Caco-2 (cell line): ENCODE measurements around the gene AGFG2. TPM values are rescaled to one million over a fixed set of nuclear protein-coding genes. Genes with fewer than 3 reads are reported as not detected.

ENCODE experiments used
- Bru-seq: library from RNA; stranded (reverse); fragments of 400-500 nt; gene quantifications from one replicate; lab custom pipeline; 2021; lab: Mats Ljungman, UMichigan
- BruChase-seq, 2 experiments: library from RNA; stranded (reverse); fragments of 400-500 nt; gene quantifications; one replicate each; lab custom pipeline; 2021; lab: Mats Ljungman, UMichigan
- BruUV-seq: library from RNA; stranded (reverse); fragments of 400-500 nt; replicated peaks from 2 replicates; lab custom pipeline; 2021; lab: Mats Ljungman, UMichigan
- CTCF ChIA-PET: fragments of 300-600 bp; sonication (Branson Sonifier 250); formaldehyde crosslinking; loops from one replicate; lab custom pipeline; 2022; ENCODE audit warnings: antibody characterized with exemption; lab: Charles Lee
- POLR2A ChIA-PET: fragments of 300-600 bp; sonication (Branson Sonifier 250); formaldehyde crosslinking; loops from one replicate; lab custom pipeline; 2022; ENCODE audit warnings: antibody characterized with exemption; lab: Charles Lee
- DNase-seq, 2 experiments: peaks; one replicate each; pipeline versions ENCODE4 v3.0.0 to v3.0.0-alpha.2; 2020 to 2022
- H3K27me3 ChIP-seq: replicated peaks from 2 replicates; pipeline ENCODE4 v1.6.0; 2011; ENCODE audit warnings: low read length; ENCODE audit not compliant: control insufficient read depth, insufficient read depth
- H3K36me3 ChIP-seq: 2 replicates; pipeline ENCODE4 v1.5.1; 2011; ENCODE audit warnings: low read length; ENCODE audit not compliant: control insufficient read depth, insufficient read depth
- H3K4me1 ChIP-seq: fragments of 250-450 bp; sonication (Bioruptor Pico); 2 replicates; pipeline ENCODE4 v1.5.1; 2020; ENCODE audit warnings: mild to moderate bottlenecking
- H3K4me3 ChIP-seq: 2 replicates; pipeline ENCODE4 v1.5.1; 2011; ENCODE audit warnings: low read depth, mild to moderate bottlenecking, control low read depth, low read length
- H3K9me3 ChIP-seq: fragments of 250-450 bp; sonication (Bioruptor Pico); 2 replicates; pipeline ENCODE4 v1.5.1; 2020; ENCODE audit warnings: mild to moderate bottlenecking, moderate library complexity
- H3K27ac Mint-ChIP-seq: one replicate; pipeline ENCODE4 v1.8.0; 2022; ENCODE audit warnings: mixed read lengths; ENCODE audit not compliant: unreplicated experiment
- H3K27me3 Mint-ChIP-seq: one replicate; pipeline ENCODE4 v1.8.0; 2022; ENCODE audit warnings: mixed read lengths; ENCODE audit not compliant: insufficient read depth, unreplicated experiment
- H3K36me3 Mint-ChIP-seq: one replicate; pipeline ENCODE4 v1.8.0; 2022; ENCODE audit warnings: mild to moderate bottlenecking, mixed read lengths; ENCODE audit not compliant: insufficient read depth, unreplicated experiment
- H3K4me1 Mint-ChIP-seq: one replicate; pipeline ENCODE4 v1.8.0; 2022; ENCODE audit warnings: low read depth, mixed read lengths; ENCODE audit not compliant: unreplicated experiment
- H3K4me3 Mint-ChIP-seq: one replicate; pipeline ENCODE4 v1.8.0; 2022; ENCODE audit warnings: mild to moderate bottlenecking, moderate library complexity, mixed read lengths; ENCODE audit not compliant: unreplicated experiment
- H3K9me3 Mint-ChIP-seq: one replicate; pipeline ENCODE4 v1.8.0; 2022; ENCODE audit warnings: mixed read lengths; ENCODE audit not compliant: unreplicated experiment
- intact Hi-C: fragments of 100-400 bp; cut with micrococcal nuclease; formaldehyde crosslinking; loops from one replicate; pipeline ENCODE4 v1.10.0; 2022; ENCODE audit not compliant: unreplicated experiment
- long read RNA-seq: library from polyadenylated mRNA; stranded (forward); transcript quantifications from one replicate; pipeline ENCODE4 v2.0.0, GENCODE V29; 2022
- total RNA-seq: library from RNA; stranded (reverse); gene quantifications from 2 replicates; pipeline ENCODE4 v1.2.3, GENCODE V29; 2022
- TF ChIP-seq, protein P1 (sequence below), 2 experiments: fragments of 200-600 bp in 1 of 2; IDR thresholded peaks; 1 replicate in 1 of 2; 2 replicates in 1 of 2; pipeline versions ENCODE4 v1.5.1 to v1.8.0; 2011 to 2022; ENCODE audit warnings: antibody characterized with exemption in 1 of 2, control low read depth in 1 of 2, inconsistent platforms in 1 of 2, low read depth in 1 of 2, low read length in 1 of 2, mild to moderate bottlenecking in 1 of 2, moderate library complexity in 1 of 2; ENCODE audit not compliant: insufficient read depth in 1 of 2, severe bottlenecking in 1 of 2, unreplicated experiment in 1 of 2

The AGFG2 gene, protein sequence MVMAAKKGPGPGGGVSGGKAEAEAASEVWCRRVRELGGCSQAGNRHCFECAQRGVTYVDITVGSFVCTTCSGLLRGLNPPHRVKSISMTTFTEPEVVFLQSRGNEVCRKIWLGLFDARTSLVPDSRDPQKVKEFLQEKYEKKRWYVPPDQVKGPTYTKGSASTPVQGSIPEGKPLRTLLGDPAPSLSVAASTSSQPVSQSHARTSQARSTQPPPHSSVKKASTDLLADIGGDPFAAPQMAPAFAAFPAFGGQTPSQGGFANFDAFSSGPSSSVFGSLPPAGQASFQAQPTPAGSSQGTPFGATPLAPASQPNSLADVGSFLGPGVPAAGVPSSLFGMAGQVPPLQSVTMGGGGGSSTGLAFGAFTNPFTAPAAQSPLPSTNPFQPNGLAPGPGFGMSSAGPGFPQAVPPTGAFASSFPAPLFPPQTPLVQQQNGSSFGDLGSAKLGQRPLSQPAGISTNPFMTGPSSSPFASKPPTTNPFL
- total RNA-seq (58.5 and 60.7 TPM in 2 replicates), Bru-seq, nascent RNA (percentile 73 among the genes with signal in this experiment), BruChase-seq, experiment 1, labeled RNA remaining after a 2-hour chase (percentile 86 among the genes with signal in this experiment), BruChase-seq, experiment 2, labeled RNA remaining after a 6-hour chase (percentile 84 among the genes with signal in this experiment)
- long read RNA-seq, full-length matches to known transcripts: 15 of 37 reads
- long read RNA-seq, partial matches to known transcripts: 11 of 37 reads
- long read RNA-seq, other reads (novel, unspliced or antisense): 11 of 37 reads

DNA sequence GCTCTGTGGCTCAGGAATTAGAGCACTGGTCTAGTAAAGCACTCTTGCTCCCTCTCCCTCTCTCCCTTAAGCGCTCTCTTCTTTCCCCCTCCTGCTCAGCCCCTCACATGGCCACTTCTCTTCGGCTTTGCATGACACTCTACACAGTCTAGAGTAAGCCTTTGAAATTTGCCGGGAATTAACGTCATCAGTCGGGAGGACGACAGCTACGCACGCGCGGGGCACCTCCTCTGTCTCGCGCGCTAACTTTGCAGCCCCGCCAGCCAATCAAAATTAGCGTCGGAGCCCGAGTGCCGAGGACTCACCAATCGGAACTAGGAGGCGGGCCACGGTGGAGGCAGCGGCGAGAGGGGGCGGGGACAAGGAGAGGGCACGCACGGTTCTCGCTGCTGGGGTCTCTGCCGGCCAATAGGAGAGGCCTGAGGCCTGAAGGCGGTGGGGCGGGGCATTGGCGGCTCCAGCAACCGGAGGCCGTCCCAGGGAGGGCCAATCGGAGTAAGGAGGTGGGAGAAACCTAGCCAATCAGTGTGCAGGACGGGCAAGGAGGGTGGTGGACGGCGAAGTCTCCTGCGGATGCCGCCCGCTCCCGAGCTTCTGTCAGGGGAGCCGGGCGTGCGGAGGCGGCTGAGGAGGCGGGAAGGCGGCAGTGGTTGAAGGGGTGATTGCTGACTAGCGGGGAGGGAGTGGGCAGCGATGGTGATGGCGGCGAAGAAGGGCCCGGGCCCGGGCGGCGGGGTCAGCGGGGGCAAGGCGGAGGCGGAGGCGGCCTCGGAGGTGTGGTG, at the start of gene AGFG2:
TSS of gene AGFG2 (plus strand) at position 550 of the 782 bp plus-strand sequence. CDS start at position 694, 144 bp downstream.
- POLR2A ChIA-PET: interaction anchor here (0.5 to 2.4 kb wide), 7 partner anchors 16 to 167 kb away, joined by 3 to 27 read pairs (median 4); partner anchors contain the start of genes FBXO24, LRCH4, MEPCE and MOSPD3
- peak within 1 kb of the TSS; percentile 72 for H3K27ac Mint-ChIP-seq
- Histone ChIP-seq H3K4me1 (peaks cover 37% of the 10 kb centered on the region), H3K27me3 (no peaks in the 10 kb centered on the region), H3K4me3 (peak within 1 kb of the TSS; percentile 89), H3K36me3 (no peaks in the 10 kb centered on the region), H3K9me3 (no peaks in the 10 kb centered on the region)
- peaks cover 27% of the 10 kb centered on the region for H3K36me3 Mint-ChIP-seq
- H3K9me3 Mint-ChIP-seq: no peaks in the 10 kb centered on the region
- CTCF ChIA-PET: interaction anchor here (0.6 to 2.1 kb wide), 8 partner anchors 10 to 268 kb away, joined by 3 to 17 read pairs (median 4); partner anchors contain the start of gene PPP1R35
- H3K4me1 Mint-ChIP-seq: peaks cover 22% of the 10 kb centered on the region
- BruUV-seq: no TSS peak
- H3K4me3 Mint-ChIP-seq: peak within 1 kb of the TSS; percentile 87
- TF ChIP-seq, protein P1, sequence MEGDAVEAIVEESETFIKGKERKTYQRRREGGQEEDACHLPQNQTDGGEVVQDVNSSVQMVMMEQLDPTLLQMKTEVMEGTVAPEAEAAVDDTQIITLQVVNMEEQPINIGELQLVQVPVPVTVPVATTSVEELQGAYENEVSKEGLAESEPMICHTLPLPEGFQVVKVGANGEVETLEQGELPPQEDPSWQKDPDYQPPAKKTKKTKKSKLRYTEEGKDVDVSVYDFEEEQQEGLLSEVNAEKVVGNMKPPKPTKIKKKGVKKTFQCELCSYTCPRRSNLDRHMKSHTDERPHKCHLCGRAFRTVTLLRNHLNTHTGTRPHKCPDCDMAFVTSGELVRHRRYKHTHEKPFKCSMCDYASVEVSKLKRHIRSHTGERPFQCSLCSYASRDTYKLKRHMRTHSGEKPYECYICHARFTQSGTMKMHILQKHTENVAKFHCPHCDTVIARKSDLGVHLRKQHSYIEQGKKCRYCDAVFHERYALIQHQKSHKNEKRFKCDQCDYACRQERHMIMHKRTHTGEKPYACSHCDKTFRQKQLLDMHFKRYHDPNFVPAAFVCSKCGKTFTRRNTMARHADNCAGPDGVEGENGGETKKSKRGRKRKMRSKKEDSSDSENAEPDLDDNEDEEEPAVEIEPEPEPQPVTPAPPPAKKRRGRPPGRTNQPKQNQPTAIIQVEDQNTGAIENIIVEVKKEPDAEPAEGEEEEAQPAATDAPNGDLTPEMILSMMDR (IDR thresholded peaks at IDR 0.05; ENCODE audit: insufficient read depth in 1 of 2, low read depth in 1 of 2, low read length in 1 of 2, severe bottlenecking in 1 of 2, unreplicated experiment in 1 of 2): no peak
- peak; percentile 100 for DNase-seq
- intact Hi-C loops: loop anchor here (1.0 to 2.0 kb wide), 2 partner anchors 47 to 110 kb away; partner anchors contain the start of genes FBXO24, LRCH4, MEPCE and ZCWPW1
- H3K27me3 Mint-ChIP-seq: no peaks in the 10 kb centered on the region

DNA sequence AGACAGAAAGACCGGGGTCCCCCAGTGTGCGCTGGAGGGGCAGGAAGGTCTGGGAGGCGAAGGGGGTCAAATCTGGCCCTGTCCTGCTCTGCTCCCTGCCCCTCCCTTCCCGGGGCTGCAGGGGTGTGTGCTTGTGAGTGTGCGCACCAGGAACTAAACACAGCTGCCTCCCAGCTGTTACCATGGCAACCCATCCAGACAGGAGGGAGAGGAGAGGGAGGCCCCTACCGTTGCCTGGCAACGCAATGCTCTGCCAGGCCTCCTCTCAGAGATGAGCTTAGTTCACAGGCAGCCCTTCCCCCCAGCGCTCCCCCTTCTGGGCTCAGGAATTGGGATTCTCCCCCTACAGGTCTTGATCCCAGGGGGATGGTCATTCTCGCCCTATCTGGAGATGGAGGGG, 49.2 kb upstream of the AGFG2 start:
- TF ChIP-seq, protein P1 (IDR thresholded peaks at IDR 0.05; ENCODE audit: insufficient read depth in 1 of 2, low read depth in 1 of 2, low read length in 1 of 2, severe bottlenecking in 1 of 2, unreplicated experiment in 1 of 2): no peak
- POLR2A ChIA-PET: no interaction called here
- Mint-ChIP-seq H3K4me3 (no peak overlapping the region), H3K4me1 (peaks cover 7% of the 10 kb centered on the region), H3K27me3 (no peaks in the 10 kb centered on the region), H3K9me3 (no peaks in the 10 kb centered on the region), H3K36me3 (peaks cover 10% of the 10 kb centered on the region), H3K27ac (peak overlapping the region; percentile 26)
- Histone ChIP-seq H3K27me3 (no peaks in the 10 kb centered on the region), H3K9me3 (no peaks in the 10 kb centered on the region), H3K4me3 (no peak overlapping the region), H3K36me3 (no peaks in the 10 kb centered on the region), H3K4me1 (no peaks in the 10 kb centered on the region)
- no TSS peak for BruUV-seq
- CTCF ChIA-PET: interaction anchor here (0.7 to 1.4 kb wide), 2 partner anchors 70 to 97 kb away, joined by 3 read pairs; partner anchors contain the start of gene FBXO24
- peak; percentile 80 to 83 for DNase-seq
- intact Hi-C loops: no loop called here
